GM21825 (cell line): Measurements from ENCODE around the gene RCN1.

Experiments used
- ATAC-seq: cut with Tn5 transposase; IDR thresholded peaks from one replicate; pipeline ENCODE4 v1.9.1; 2021; ENCODE audit warnings: mild to moderate bottlenecking, moderate library complexity; ENCODE audit not compliant: unreplicated experiment

RCN1 gene

DNA sequence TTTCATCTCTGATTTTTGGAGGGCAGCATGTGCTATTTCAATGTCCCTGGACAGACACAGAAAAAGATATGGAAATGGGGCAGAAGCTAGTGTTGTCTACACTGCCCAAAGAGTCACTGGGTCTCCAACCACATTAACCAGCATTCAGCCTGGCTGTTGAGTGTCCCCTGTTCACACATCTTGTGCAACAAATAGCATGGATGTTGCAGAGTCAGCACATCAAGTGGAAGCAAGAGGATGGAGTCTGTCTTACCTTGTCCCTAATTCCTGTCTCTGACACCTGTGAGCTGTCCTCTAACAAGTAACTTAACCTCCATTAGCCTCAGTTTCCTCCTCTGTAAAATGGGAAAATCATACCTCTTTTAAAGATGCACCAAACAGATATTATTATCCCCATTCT, 60.2 kb downstream of the RCN1 start:
- no peak for ATAC-seq

DNA sequence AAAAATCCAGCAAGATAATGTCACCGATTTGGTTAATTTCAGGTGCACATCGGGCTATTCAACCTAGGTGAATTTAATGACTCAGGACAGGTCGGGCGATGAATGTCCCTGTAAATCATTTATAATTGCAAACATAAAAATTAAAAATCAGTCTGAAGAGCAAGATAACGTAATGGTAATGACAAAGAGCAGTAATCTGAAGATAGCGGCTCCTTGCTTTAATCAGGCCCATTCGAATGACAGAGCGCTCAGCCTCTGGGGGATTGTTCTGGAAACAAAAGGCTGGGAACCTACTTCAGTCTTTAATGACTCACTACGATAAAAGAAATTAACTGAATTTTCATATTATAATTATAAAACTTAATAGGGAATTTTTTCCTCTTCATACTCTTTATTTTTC, 61.3 kb downstream of the RCN1 start:
- ATAC-seq: no peak

GRCh38 chr11:32152821-32153220, 61.9 kb downstream of the RCN1 start:
- no peak for ATAC-seq

GRCh38 chr11:32153747-32154146, 62.9 kb downstream of the RCN1 start:
- ATAC-seq: peak; percentile 50

- ATAC-seq: peak; percentile 30
These were observed 63.4 kb downstream of the RCN1 start for GRCh38 chr11:32154275-32154674.
